Measurements from ENCODE around the gene FCER2.

Gene FCER2

DNA sequence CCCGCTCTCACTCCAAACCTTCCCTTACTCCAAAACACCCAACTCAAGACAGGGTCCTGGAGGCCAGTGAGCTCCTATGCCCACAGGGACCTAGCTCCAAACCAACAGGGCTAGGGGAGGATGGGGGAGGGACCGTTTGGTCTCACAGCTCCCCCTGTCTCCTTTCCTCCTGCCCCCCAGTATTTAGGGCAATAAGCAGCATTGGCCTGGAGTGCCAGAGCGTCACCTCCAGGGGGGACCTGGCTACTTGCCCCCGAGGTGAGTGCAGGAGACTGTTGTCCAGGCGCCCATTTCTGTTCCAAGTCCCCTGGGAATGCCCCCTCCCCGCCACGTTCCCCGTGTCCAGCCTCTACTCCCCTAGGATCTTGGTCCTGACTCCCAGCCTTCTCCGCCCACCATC, 32.3 kb downstream of the FCER2 start:
- H3K4me1 ChIP-seq (ENCODE audit: control insufficient read depth, insufficient read depth, low read length, poor library complexity, severe bottlenecking), result peaks cover 4% of the 10 kb centered on the region
- H3K4me3 ChIP-seq (ENCODE audit: insufficient read depth, low read depth, low read length, poor library complexity, severe bottlenecking), result no peak overlapping the region
- no peak for DNase-seq

DNA sequence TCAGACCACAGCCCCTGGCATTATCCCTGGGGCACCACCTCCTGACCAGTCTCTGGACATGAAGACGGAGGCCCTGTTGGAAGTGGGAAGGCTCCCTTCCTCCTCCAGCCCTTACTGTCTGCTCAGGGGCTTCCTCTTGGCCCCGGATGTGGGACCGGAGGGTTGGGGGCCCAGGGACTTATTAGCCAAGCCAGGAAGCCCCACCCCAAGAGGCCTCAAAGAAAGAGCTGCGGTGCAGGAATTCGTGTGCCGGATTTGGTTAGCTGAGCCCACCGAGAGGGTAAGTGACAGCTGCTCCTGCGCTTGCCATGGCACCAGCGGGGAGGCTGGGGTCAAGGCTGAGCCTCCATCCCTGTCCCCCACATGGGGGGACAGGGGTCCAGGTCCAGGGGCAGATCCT, 33.1 kb downstream of the FCER2 start, which contains the start of gene RETN:
TSS of gene RETN (plus strand) at position 208 of the 400 bp plus-strand sequence. CDS start 278 bp downstream, outside the sequence.
- H3K4me1 ChIP-seq (ENCODE audit: control insufficient read depth, insufficient read depth, low read length, poor library complexity, severe bottlenecking), result peaks cover 4% of the 10 kb centered on the region
- no peak for DNase-seq

More for the DNA sequence above, 32.3 kb downstream of the FCER2 start:
- Histone ChIP-seq H3K36me3 (ENCODE audit: control insufficient read depth, insufficient read depth, low read length) (no peaks in the 10 kb centered on the region), H3K27ac (ENCODE audit: insufficient read depth, low read length, poor library complexity, severe bottlenecking) (no peak overlapping the region), H3K27me3 (replicated peaks; ENCODE audit: control insufficient read depth, insufficient read depth, low read length, poor library complexity, severe bottlenecking) (peaks cover 3% of the 10 kb centered on the region), H3K9me3 (ENCODE audit: control insufficient read depth, low read length) (no peaks in the 10 kb centered on the region)

DNA sequence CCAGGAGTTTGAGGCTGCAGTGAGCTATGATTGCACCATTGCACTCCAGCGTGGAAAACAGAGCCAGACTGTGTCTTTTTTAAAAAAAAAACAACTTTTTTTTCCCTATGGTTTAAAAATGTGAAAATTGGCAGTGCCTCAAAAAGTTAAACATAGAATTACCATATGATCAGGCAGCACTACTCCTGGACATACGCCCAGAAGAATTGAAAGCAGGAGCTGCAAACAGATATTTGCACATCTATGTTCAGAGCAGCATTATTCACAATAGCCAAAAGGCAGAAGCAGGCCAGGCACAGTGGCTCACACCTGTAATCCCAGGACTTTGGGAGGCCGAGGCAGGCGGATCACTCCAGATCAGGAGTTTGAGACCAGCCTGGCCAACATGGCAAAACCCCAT, 36.9 kb downstream of the FCER2 start:
- no peaks in the 10 kb centered on the region for H3K9me3 ChIP-seq (ENCODE audit: control insufficient read depth, low read length)
- no peak for DNase-seq
- no peak overlapping the region for H3K4me3 ChIP-seq (ENCODE audit: insufficient read depth, low read depth, low read length, poor library complexity, severe bottlenecking)
- H3K27ac ChIP-seq (ENCODE audit: insufficient read depth, low read length, poor library complexity, severe bottlenecking), result no peak overlapping the region
- no peaks in the 10 kb centered on the region for H3K27me3 ChIP-seq (replicated peaks; ENCODE audit: control insufficient read depth, insufficient read depth, low read length, poor library complexity, severe bottlenecking)
- H3K4me1 ChIP-seq (ENCODE audit: control insufficient read depth, insufficient read depth, low read length, poor library complexity, severe bottlenecking), result peaks cover under 1% of the 10 kb centered on the region
- H3K36me3 ChIP-seq (ENCODE audit: control insufficient read depth, insufficient read depth, low read length), result no peaks in the 10 kb centered on the region

More for the DNA sequence above, 33.1 kb downstream of the FCER2 start, which contains the start of gene RETN:
- peaks cover 3% of the 10 kb centered on the region for H3K27me3 ChIP-seq (replicated peaks; ENCODE audit: control insufficient read depth, insufficient read depth, low read length, poor library complexity, severe bottlenecking)
- H3K9me3 ChIP-seq (ENCODE audit: control insufficient read depth, low read length), result no peaks in the 10 kb centered on the region
- H3K27ac ChIP-seq (ENCODE audit: insufficient read depth, low read length, poor library complexity, severe bottlenecking), result no peak within 1 kb of the TSS
- no peaks in the 10 kb centered on the region for H3K36me3 ChIP-seq (ENCODE audit: control insufficient read depth, insufficient read depth, low read length)
- no peak within 1 kb of the TSS for H3K4me3 ChIP-seq (ENCODE audit: insufficient read depth, low read depth, low read length, poor library complexity, severe bottlenecking)

DNA sequence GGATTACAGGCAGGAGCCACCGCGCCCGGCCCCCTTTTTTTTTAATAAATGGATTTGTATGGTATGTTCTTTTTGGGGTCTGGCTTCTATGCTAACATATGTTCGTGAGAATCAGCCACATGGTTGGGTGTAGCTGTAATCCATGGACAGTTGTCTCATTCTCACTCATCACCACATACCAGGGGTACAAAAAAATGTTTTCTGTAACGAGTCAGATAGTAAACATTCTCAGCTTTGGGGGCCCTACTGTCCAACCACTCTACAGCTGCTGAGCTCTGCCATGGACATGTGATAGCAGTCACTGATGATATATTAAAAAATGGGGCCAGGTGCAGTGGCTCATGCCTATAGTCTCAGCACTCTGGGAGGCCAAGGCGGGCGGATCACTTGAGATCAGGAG, 38.2 kb downstream of the FCER2 start:
- Histone ChIP-seq H3K9me3 (ENCODE audit: control insufficient read depth, low read length) (no peaks in the 10 kb centered on the region), H3K36me3 (ENCODE audit: control insufficient read depth, insufficient read depth, low read length) (no peaks in the 10 kb centered on the region), H3K27ac (ENCODE audit: insufficient read depth, low read length, poor library complexity, severe bottlenecking) (no peak overlapping the region), H3K4me3 (ENCODE audit: insufficient read depth, low read depth, low read length, poor library complexity, severe bottlenecking) (no peak overlapping the region), H3K27me3 (replicated peaks; ENCODE audit: control insufficient read depth, insufficient read depth, low read length, poor library complexity, severe bottlenecking) (no peaks in the 10 kb centered on the region), H3K4me1 (ENCODE audit: control insufficient read depth, insufficient read depth, low read length, poor library complexity, severe bottlenecking) (no peaks in the 10 kb centered on the region)
- DNase-seq, result no peak

DNA sequence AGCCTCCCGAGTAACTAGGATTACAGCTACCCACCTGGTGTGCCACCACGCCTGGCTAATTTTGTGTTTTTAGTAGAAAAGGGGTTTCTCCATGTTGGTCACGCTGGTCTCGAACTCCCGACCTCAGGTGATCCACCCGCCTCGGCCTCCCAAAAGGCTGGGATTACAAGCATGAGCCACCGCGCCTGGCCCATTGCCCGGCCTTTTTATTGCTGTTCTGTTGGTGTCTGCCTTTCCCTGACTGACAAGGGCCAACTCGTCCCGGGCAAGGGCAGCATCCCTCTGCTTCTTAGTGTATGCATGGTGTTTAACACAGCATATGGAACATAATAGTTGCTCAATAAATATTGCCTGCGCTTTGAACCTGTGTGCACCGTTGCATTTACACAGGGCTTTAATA, 39.3 kb downstream of the FCER2 start:
- Histone ChIP-seq H3K9me3 (ENCODE audit: control insufficient read depth, low read length) (no peaks in the 10 kb centered on the region), H3K36me3 (ENCODE audit: control insufficient read depth, insufficient read depth, low read length) (no peaks in the 10 kb centered on the region), H3K27ac (ENCODE audit: insufficient read depth, low read length, poor library complexity, severe bottlenecking) (no peak overlapping the region), H3K4me3 (ENCODE audit: insufficient read depth, low read depth, low read length, poor library complexity, severe bottlenecking) (no peak overlapping the region), H3K27me3 (replicated peaks; ENCODE audit: control insufficient read depth, insufficient read depth, low read length, poor library complexity, severe bottlenecking) (no peaks in the 10 kb centered on the region), H3K4me1 (ENCODE audit: control insufficient read depth, insufficient read depth, low read length, poor library complexity, severe bottlenecking) (peaks cover 7% of the 10 kb centered on the region)
- no peak for DNase-seq

DNA sequence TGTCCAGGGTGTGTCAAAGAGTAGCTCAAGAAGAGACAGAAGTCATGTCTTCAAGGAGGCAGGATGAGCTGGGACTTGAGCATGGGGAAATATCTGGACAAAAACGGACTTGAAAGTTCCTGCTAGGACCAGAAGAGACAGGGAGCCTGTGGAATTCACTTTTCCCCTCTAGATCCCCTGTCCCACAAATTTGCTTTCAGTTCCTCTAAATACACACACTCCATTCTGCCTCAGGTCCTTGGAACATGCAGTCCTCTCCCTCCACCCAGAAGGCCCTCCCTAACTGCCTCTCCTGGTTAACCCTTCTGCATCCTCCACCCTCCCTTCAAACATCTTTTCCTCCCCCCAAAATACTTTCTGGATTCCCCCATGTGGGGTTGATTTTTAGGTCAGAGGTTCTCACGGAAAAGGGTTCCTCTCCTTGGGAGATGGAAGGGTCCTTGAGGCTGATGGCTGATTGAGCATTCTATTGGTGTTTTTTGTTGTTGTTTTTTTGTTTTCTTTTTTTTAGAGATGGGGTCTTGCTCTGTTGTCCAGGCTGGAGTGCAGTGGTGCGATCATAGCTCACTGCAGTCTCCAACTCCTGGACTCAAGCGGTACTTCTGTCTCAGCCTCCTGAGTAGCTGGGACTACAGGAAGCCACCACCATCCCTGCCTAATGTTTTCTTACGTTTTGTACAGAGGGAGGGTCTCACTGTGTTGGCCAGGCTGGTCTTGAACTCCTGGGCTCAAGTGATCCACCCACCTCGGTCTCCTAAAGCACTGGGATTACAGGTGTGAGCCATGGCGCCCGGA, 40.0 kb downstream of the FCER2 start:
- H3K9me3 ChIP-seq (ENCODE audit: control insufficient read depth, low read length), result no peaks in the 10 kb centered on the region
- no peak overlapping the region for H3K27ac ChIP-seq (ENCODE audit: insufficient read depth, low read length, poor library complexity, severe bottlenecking)
- no peak overlapping the region for H3K4me3 ChIP-seq (ENCODE audit: insufficient read depth, low read depth, low read length, poor library complexity, severe bottlenecking)
- DNase-seq, result no peak
- no peaks in the 10 kb centered on the region for H3K27me3 ChIP-seq (replicated peaks; ENCODE audit: control insufficient read depth, insufficient read depth, low read length, poor library complexity, severe bottlenecking)
- peaks cover 7% of the 10 kb centered on the region for H3K4me1 ChIP-seq (ENCODE audit: control insufficient read depth, insufficient read depth, low read length, poor library complexity, severe bottlenecking)
- H3K36me3 ChIP-seq (ENCODE audit: control insufficient read depth, insufficient read depth, low read length), result no peaks in the 10 kb centered on the region

DNA sequence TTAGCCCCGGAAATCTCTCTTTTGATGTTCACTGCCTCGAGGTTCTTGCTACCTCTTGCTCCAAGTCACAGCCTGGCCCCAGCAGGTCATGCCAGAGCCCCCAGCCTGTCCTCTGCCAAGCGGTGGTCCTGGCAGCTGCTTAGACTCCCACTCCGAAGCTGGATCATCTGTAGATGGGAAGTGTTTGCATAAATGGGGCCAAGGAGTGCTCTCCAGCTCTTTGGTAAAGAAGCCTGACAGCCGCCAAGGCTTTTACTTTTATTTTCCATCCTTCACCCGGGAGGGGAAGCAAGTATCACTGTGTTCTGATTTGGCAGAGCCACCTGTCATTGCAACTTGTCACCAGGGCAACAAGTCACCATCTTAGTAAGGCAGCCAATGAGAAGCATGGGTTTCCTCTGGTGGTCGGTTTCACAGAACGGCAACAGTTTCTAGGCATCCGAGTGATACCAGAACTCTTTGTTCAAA, 43.7 kb downstream of the FCER2 start:
- no peaks in the 10 kb centered on the region for H3K36me3 ChIP-seq (ENCODE audit: control insufficient read depth, insufficient read depth, low read length)
- no peak for DNase-seq
- no peaks in the 10 kb centered on the region for H3K27me3 ChIP-seq (replicated peaks; ENCODE audit: control insufficient read depth, insufficient read depth, low read length, poor library complexity, severe bottlenecking)
- H3K27ac ChIP-seq (ENCODE audit: insufficient read depth, low read length, poor library complexity, severe bottlenecking), result peak overlapping the region; percentile 27
- peak overlapping the region; percentile 9 for H3K4me3 ChIP-seq (ENCODE audit: insufficient read depth, low read depth, low read length, poor library complexity, severe bottlenecking)
- no peaks in the 10 kb centered on the region for H3K9me3 ChIP-seq (ENCODE audit: control insufficient read depth, low read length)
- H3K4me1 ChIP-seq (ENCODE audit: control insufficient read depth, insufficient read depth, low read length, poor library complexity, severe bottlenecking), result peaks cover 7% of the 10 kb centered on the region

DNA sequence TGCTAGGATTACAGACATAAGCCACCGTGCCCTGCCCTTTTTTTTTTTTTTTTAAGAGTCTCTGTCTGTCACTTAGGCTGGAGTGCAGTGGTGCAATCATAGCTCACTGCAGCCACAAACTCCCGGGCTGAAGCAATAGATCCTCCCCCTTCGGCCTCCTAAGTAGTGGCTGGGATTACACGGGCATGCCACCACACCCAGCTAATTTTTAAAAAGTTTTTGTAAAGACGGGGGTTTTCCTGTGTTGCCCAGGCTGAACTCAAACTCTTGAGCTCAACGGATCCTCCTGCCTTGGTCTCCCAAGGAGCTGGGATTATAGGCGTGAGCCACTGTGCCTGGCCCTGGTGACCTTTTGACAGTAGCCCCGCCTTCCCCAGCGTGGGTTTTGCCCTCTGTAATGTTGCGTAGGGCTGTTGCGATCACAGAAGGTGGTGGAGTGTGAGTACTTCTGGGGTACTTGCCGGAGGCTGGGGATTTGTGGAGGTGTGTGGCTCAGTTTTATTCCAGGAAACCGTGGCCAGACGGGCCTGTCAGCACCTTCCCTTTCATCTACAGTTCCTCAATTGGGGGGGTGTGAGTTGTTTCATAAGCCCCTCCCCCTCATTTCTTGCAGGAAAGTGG, 44.7 kb downstream of the FCER2 start:
- Histone ChIP-seq H3K36me3 (ENCODE audit: control insufficient read depth, insufficient read depth, low read length) (no peaks in the 10 kb centered on the region), H3K27me3 (replicated peaks; ENCODE audit: control insufficient read depth, insufficient read depth, low read length, poor library complexity, severe bottlenecking) (no peaks in the 10 kb centered on the region), H3K27ac (ENCODE audit: insufficient read depth, low read length, poor library complexity, severe bottlenecking) (no peak overlapping the region), H3K4me3 (ENCODE audit: insufficient read depth, low read depth, low read length, poor library complexity, severe bottlenecking) (no peak overlapping the region), H3K4me1 (ENCODE audit: control insufficient read depth, insufficient read depth, low read length, poor library complexity, severe bottlenecking) (peaks cover 7% of the 10 kb centered on the region), H3K9me3 (ENCODE audit: control insufficient read depth, low read length) (no peaks in the 10 kb centered on the region)
- no peak for DNase-seq

DNA sequence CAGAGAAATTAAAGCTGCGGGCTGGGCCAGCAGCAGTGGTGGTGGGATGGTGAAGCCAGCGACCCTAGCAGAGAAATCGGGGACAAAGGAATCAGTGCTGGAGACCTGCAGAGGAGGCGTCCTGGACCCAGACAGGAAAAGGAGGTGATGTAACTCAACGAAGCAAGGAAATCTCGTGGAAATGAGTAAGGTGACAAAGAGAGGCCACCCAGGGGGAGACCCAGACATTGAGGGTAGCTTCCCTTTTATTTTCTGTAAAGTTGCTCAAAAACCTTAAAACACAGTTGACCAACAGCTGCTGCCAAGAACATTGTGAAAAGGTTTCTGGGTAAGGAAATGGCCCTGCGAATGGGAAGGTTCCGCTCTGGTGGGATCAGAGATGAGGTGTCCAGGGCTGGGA, 46.4 kb downstream of the FCER2 start:
- DNase-seq, result no peak
- no peaks in the 10 kb centered on the region for H3K9me3 ChIP-seq (ENCODE audit: control insufficient read depth, low read length)
- H3K27me3 ChIP-seq (replicated peaks; ENCODE audit: control insufficient read depth, insufficient read depth, low read length, poor library complexity, severe bottlenecking), result no peaks in the 10 kb centered on the region
- peaks cover 11% of the 10 kb centered on the region for H3K4me1 ChIP-seq (ENCODE audit: control insufficient read depth, insufficient read depth, low read length, poor library complexity, severe bottlenecking)
- no peaks in the 10 kb centered on the region for H3K36me3 ChIP-seq (ENCODE audit: control insufficient read depth, insufficient read depth, low read length)
- H3K4me3 ChIP-seq (ENCODE audit: insufficient read depth, low read depth, low read length, poor library complexity, severe bottlenecking), result no peak overlapping the region
- H3K27ac ChIP-seq (ENCODE audit: insufficient read depth, low read length, poor library complexity, severe bottlenecking), result no peak overlapping the region

DNA sequence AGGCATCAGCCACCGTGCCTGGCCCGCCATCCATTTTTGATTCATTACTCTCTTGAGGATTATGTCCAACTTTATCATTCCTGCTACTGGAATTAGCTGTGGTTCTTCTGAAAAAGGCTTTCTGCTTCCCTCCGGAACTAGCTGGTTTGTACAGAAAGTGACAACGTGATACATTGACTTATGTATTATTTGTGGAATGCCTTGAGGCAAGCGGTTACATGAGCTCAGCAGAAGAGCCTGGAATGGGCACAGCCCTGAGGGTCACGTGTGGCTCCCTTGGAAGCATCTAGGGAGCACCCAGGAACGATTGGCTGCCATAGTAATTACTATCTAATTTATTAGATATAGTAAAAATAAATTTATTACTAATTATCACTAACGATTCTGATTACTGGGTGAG, 47.5 kb downstream of the FCER2 start:
- Histone ChIP-seq H3K27me3 (replicated peaks; ENCODE audit: control insufficient read depth, insufficient read depth, low read length, poor library complexity, severe bottlenecking) (no peaks in the 10 kb centered on the region), H3K27ac (ENCODE audit: insufficient read depth, low read length, poor library complexity, severe bottlenecking) (no peak overlapping the region), H3K4me1 (ENCODE audit: control insufficient read depth, insufficient read depth, low read length, poor library complexity, severe bottlenecking) (peaks cover 11% of the 10 kb centered on the region), H3K9me3 (ENCODE audit: control insufficient read depth, low read length) (no peaks in the 10 kb centered on the region), H3K4me3 (ENCODE audit: insufficient read depth, low read depth, low read length, poor library complexity, severe bottlenecking) (no peak overlapping the region), H3K36me3 (ENCODE audit: control insufficient read depth, insufficient read depth, low read length) (no peaks in the 10 kb centered on the region)
- no peak for DNase-seq
